ENCODE results near the gene APCDD1.

GRCh38 chr18:10454681-10455557, 484 bp downstream of the APCDD1 start:
- TF ChIP-seq CTCF (IDR thresholded peaks at IDR 0.05; ENCODE audit: low read length): no peak
- TF ChIP-seq EZH2 (optimal IDR thresholded peaks at IDR 0.05; ENCODE audit: low read depth, low read length): no peak
- TF ChIP-seq EZH2phosphoT487 (IDR thresholded peaks at IDR 0.05; ENCODE audit: low read length): no peak
